Activated T-helper 1 cell treated with anti-CD3 and anti-CD28 coated beads, Interleukin-2, amount 50 U/mL, for 16 hours (primary cell): ENCODE results near the gene C21orf58.
A peak's percentile ranks its signal among the peaks of the same experiment; 100 is the strongest.

Experiments
- DNase-seq, 2 donors: peaks; one replicate each; pipeline ENCODE4 v3.0.0-alpha.2; 2020; ENCODE audit warnings: low read depth in 1 of 2, low spot score in 1 of 2

Gene C21orf58

DNA sequence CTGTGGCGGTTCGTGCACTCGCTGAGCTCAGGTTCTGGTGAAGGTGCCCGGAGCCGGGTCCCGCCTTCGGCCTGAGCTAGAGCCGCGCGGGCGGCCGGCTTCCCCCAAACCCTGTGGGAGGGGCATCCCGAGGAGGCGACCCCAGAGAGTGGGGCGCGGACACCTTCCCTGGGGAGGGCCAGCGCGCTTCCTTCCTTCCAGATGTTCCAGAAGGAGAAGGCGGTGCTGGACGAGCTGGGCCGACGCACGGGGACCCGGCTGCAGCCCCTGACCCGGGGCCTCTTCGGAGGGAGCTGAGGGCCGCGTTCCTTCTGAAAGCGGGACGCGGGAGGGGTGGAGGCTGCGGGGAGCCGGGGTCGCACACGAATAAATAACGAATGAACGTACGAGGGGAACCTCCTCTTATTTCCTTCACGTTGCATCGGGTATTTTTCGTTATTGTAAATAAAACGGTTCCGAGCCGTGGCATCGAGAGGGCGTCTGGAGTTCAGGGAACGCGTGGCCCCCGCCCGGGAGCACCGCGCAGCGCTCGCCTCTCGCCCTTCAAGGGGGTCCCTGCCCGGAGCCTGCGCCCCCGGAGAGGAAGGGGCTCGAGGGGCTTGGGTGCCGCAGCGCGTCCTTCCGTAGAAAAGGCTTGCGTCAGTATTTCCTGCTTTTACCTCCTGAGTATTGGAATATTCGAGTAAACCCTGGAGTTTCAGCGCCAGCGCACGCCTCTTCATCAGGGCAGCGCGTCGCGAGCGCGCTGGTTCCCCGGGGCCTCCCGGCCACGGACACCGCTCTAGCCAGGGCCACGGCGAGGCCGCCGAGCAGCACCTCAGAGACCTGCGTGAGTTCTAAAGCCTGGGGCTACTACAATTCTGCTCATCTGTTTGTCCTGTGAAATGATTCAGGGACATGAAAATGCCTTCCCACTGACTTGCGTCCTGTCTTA is 26.1 kb downstream of the C21orf58 start:
- no peak for DNase-seq

DNA sequence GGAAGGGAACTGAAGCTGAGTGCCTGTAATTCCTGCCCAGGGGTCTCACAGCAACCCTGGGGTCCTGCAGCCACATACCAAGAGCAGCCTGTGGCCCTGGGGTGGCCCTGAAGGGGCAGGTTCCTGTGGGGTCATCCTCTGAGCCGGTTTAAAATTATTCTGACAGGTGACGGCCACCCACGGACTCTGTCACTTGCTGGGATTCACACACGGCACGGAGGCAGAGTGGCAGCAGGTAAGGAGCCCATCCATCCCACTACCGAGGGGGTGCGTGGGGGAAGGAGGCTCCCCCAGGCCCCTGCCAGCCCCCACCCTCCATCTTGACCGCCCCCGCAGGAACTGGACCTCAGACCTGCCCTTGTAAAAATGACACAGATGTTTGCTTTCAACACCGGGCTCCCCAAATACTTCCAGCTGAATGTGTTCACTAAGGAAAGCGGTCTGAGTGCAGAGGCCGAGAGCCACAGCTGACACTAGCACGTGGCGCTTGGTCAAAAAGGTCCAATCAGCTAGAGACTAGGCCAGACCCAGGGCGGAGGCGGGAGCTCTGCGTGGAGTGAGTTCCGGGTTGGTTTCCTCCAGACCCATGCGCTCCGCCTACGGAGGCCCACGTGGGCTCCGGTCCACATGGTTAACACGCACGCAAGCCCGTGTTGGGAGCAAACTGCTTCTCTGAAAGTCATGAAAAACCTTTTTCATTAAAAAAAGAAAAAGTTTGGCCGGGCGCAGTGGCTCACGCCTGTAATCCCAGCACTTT is 27.5 kb downstream of the C21orf58 start:
- peak in 1 of 2 donors; percentile 15 for DNase-seq

DNA sequence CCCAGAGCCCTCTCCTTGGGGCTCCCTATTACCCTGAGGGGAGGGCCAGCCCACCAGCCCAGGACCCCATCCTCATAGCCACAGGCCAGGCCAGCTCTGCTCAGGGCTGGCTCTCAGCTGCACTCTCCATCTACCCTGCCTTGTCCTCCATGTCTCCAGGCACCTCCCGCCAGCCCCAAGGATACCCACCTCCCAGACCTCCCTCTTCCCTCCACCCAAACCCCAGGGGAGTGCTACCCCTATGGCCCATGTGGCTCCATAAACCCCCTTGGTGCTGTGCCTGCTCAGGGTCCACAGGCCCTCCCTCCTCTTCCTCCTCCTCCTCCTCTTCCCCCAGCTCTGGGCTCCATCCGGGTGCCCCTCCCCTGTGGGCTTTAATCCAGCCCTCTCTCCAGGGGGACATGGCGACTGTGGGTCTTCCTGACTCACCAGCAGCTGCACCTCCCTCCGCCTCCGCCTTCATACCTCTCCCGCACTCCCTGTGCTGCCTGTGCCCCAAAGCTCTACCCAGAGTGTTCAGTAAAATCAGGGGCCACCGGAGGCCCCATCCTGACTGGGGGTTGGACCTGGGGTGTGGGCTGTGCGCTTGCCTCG is 28.4 kb downstream of the C21orf58 start:
- DNase-seq = no peak

DNA sequence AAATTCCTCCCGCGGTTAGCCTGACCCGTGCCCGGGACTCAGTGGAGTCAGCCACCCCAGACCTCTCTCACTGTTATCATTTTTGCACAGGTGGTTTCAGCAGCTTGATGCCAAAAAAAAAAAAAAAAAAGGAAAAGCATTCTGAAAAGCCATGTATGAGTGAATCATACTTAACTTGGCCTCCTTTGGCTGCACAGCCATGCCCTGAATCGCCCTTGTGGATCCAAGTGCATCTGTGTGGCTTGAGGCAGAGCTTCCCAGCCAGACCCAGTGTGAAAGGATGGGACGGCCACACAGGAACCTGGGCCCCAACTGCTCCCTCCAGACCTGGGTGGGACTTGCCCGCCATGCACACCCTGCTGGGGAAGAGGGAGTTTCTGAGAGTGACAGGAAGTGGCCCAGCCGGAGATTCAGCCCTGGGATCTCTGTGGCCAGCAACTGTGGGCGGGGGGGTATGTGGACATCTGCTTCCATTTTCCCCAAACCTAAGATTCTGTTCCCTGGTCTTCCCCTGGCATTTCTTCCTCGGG is 29.0 kb downstream of the C21orf58 start:
- no peak for DNase-seq

DNA sequence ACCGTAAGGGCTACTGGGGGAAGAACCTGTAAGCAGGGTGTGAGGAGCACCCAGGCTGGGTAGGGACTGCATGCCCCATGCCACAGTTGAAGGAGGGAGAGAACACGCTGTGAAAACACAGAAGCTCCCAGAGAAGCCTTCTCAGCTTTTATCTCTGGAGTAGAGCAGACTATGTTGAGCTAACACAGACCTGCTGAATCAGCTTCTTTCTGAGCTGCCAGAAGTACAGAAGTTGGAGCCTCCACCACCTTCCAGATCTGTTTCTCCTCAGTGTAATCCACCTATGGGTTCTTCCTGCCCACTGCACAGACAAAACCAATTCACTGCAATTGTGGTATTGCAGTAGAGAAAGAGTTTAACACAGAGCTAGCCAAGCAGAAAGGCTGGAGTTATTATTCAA is 32.1 kb downstream of the C21orf58 start:
- no peak for DNase-seq

DNA sequence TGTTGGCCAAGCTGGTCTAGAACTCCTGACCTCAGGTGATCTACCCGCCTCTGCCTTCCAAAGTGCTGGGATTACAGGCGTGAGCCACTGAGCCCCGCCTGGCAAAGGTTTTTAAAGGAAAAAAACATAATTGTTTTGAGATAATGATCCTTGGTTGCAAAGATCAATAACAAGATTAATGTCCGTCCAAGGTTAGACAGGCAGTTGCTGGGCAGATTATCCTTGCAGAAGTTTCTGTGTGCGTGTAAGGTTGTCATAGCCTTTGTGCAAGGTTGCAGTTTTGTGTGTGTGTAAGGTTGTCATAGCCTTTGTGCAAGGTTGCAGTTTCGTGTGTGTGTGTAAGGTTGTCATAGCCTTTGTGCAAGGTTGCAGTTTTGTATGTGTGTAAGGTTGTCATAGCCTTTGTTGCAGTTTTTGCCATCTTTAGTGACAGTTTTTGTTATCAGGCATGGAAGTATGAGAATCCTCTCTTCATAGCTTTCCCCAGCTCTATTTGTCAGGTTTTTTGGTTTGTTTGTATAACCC is 34.0 kb downstream of the C21orf58 start:
- DNase-seq = no peak

DNA sequence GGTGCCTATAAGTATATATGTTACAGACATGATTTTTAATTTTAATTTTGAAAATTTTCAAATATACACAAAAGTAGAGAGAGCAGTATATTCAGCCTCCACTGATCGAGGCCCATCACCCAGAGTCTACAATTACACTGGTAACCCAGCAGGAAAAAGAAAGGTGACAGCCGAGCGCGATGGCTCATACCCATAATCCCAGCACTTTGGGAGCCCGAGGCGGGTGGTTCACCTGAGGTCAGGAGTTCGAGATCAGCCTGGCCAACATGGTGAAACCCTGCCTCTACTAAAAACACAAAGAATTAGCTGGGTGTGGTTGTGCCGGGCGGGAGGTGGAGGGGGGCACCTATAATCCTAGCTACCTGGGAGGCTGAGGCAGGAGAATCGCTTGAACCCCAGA is 36.1 kb downstream of the C21orf58 start:
- no peak for DNase-seq

DNA sequence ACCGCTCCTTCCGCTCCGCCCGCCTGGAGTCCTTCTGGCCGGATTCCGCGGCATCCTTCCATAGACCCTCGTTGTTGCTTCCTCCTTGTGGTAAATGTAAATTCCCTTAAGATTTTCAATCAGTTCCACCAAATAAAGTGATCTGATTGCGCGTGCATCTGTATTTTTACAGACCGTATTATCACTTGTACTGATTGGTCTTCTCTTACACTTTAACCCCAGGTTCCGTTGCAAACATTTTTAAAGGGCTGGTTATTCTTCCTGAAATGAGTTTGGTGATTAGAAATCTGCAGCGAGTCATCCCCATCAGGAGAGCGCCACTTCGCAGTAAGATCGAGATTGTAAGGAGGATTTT is 37.0 kb downstream of the C21orf58 start:
- DNase-seq = no peak

DNA sequence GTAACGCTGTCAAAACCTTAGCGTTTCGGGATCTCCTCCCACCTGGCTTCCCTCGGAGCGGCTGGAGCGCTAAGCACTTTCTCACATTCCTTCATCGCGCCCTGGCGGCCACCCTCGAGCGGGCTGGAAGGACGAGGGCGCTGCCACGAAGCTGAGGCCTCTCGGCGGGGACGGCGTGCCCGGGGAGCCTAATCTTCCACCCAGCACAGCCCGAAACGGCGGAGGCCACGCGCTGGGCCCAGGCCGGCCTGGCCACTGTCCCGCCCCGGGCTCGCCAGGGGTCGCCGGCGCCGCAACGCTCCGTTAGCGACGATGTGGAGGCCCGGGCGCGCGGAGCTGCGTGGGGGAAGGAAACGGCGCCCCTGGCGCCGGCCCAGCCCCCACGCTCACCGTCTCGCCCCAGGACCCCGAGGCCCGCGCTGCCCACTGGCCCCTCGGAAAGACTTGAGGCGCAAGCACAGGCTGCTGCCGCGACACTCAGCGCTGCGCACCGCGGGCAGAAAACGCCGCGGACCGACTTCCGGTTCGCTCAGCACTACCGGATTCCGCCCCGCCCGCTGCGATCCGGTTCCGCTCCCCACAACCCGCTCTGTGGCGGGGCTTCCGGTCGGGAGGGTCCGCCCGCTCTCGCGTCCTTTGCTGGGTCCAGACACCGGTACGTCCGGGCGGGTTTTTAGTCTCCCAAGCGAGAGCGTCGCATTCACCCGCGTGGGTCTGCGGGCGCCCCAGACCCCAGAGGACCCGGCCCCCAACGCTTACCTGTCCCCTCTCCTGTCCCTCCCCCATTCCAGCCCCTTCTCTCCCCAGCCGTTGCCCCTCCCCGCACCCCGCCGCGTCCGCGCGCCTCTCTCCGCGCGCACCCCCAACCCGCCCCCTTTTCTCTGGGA is 37.7 kb downstream of the C21orf58 start, which contains the start of gene YBEY:
YBEY (plus strand) TSS at position 582 of the 887 bp plus-strand sequence. CDS start 572 bp downstream, outside the sequence.
- DNase-seq = peak; percentile 73 to 79

DNA sequence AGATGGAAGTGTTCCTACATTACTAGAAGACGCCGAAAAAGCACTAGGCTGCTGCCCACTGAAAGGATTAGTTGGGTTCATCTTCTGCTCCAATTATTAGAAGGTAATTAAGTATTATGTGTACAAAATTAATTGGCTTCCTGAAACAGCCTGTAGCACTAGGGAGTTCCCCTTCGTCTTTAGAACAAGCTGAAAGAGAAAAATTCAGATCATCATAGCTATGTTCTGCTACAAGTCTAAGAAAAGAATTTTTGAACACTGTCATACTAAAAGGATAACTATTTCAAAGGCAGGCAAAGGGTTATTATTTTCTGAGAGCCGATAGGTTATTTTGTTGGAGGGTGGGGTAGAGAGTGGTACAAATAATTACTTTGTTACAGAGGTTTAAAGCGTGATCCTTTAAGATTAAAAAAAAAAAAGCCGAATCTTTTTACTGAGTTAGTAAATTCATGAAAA is 38.4 kb downstream of the C21orf58 start, which contains the start of gene MCM3AP:
MCM3AP (minus strand) TSS at position 406 of the 456 bp plus-strand sequence; CDS start at position 81, 325 bp downstream.
- DNase-seq = no peak

DNA sequence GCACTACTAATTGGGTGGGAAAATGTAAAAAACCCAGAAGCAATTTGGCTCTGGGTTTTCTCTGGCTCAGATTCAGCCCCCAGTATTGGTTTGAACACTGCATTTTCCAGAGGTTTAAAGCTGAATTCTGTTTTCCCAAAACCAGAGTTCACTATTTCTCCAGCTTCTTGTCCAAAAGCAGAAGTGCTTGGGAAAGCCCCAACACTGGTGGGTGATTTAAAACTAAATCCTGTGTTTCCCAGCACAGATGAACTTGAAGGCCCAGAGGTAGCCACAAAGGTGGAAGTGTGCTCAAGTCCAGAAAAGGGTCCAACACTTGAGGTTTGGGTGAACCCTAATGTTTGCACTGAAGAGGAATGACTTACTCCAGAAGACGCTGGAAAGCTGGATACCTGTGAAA is 38.9 kb downstream of the C21orf58 start:
- DNase-seq = no peak

DNA sequence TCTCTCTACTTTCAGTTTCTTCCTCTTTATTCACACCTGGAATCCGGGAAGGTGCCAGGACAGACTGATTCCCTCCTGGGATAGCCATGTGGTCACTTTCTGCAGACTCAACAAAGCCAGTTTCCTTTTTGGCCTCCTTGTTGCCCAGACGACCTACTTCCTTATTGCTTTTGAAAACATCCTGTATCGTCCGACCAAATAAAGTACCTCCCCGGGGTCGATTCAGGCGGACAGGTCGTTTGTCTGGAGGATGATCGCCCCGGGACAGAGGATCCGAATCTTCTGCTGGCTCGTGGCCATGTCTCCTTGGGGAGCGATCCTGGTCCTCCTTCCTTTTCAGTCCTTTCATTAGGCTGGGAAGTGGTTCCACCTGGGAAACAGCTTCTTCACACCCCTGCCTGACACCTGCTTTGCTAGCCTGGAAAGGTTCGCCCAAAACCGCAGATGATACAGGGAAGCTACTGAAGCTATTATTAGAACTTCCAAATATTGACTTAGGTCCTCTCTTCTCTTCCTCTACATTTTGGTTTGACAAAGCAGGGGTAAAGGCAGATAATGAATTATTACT is 39.5 kb downstream of the C21orf58 start:
- no peak for DNase-seq

DNA sequence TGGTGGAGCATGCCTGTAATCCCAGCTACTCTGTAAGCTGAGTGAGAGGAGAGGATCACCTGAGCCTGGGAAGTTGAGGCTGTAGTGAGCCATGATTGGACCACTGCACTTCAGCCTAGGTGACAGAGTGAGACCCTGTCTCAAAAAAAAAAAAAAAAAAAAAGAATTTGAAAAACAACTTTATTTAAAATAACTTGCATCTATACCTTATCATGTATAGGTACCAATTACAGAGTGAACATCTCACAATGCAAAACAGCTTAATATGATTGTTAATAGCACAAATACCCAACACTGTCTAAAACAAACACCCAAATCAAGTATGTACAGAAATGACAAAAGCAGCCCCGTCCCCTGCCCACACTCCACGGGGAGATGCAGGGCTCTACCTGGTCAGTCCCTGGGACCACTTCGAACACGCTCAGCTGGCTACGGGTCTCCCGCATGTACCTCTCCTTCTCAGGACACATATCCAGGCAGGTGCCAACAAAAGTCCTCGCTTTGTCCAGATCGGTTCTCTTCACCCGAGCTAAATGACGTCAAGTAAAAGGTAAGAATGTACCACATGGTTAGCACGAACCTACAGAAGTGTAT is 48.8 kb downstream of the C21orf58 start:
- no peak for DNase-seq

DNA sequence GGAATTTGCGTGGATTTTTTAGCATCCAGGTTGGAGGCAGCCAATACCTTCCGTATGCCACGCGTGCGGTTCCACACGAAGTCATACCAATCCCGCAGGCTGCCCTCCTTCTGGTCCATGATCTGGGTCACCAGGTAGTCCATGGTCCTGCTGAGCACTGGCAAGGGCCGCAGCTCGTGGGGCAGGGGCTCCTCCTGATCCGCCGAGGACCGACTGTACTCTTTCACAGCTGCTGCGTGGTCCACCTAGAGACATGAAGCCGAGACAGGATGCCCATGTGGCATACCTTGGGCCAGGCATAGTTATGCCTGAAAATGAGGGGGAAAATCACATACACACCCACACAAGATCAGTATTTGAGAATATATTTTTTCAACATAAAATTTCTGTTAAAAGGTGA is 50.3 kb downstream of the C21orf58 start:
- DNase-seq = no peak

DNA sequence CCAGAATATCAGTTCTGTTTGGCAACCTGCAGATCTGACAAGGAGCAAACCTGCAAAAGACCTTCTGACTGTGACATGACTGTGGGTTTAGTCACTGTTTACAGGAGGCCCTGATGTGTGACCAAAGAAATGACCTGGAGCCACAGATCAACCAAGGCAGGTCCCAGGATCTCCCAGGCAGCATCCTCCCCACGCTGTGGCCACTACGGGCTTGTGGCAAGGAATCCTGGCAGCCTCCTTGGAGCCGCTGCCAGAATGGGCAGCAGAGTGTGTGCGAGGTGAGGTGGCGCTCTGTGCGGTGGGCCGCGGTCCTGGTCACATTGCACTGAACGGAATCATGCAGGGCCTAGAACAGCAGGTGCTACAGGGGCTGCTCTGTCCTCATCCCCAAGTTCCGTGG is 54.2 kb downstream of the C21orf58 start:
- no peak for DNase-seq

DNA sequence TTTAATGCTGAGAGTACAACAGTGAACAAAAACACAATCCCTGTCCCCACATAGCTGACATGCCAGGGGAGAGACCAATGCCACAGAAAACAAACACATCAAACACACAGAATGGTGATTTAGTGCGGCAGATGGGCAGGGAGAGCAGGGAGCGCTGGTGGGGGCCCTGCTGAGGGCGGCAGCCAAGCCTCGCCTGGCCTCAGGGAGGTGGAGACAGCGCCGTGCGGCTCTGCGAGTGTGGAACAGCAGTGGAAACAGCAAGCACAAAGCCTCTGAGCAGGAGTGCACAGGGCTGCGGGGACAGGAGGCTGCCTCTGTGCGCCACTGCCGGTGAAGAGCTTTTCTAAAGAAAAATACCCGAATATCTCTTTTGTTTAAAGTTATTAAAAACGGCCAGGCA is 55.3 kb downstream of the C21orf58 start:
- no peak for DNase-seq

DNA sequence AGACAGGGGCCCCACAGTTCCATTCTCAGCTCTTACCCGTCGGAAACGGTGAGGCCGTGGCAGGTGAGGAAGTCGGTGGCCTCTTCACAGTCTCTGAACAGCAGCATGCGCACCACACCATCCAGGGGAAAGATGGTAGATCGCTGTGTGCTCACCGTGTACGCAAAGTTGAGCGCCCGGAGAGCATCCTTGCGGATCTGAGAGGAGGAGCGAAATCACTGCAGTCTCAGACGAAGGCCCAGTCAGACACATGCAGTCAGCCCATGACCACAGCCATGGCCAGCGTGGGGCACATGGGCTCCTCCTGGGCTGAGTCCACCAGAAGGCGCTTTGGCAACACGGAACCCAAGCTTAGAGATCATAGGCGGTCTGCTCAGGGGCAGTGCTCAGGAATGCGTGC is 56.7 kb downstream of the C21orf58 start:
- DNase-seq = no peak

DNA sequence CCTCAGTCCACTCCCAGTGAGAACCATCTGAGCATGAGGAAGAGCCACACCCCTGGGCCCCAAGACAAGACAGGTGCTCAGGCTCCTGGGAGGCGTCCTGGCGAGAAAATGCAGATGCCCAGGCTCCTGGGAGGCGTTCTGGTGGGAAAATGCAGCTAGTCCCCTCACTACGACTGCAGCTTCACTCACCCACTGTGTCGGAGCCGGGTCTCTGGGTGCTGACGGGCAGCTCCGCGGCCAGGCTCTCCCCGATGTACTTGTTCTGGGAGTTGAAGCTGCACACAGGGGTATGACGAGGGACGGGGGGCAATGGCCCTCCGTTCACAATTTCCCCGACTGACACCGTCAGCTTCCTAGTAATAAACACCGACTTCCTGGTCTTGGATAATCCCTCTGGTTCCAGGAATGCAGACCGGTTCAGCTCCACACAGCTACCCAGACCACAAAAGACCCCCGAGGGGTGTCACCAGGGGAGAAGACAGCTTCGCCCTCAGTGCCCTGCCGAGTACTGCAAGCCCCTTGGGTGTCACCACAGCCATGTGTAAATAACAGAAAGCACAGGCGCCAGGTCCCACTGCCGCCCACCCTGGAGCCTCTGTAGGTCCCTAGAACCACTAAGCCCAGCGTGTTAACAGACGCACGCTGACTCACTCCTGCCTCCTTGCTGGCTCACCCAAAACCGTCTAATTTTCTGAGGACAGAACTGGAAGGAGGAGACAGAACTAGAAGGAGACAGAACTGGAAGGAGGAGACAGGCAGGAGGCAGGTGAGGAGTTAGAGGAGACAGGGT is 57.7 kb downstream of the C21orf58 start:
- DNase-seq = no peak
